Neural progenitor cell (in vitro differentiated cells): ENCODE data around the gene SLC23A2. TPM values are rescaled to one million over a fixed set of nuclear protein-coding genes. Genes with fewer than 3 reads are reported as not detected.

ENCODE experiments used
- DNase-seq: peaks from one replicate; pipeline ENCODE4 v3.0.0-alpha.2; 2016; ENCODE audit warnings: low spot score
- H2AFZ ChIP-seq: fragments of 200-600 bp; sonication (generic); replicated peaks from 2 replicates; pipeline ENCODE4 v1.6.1; 2016; ENCODE audit warnings: antibody characterized with exemption
- H3F3A ChIP-seq: fragments of 200-600 bp; sonication (generic); 2 replicates; pipeline ENCODE4 v1.6.1; 2016; ENCODE audit warnings: antibody characterized with exemption, low read depth
- H3K27ac ChIP-seq: fragments of 200-600 bp; sonication (generic); 2 replicates; pipeline ENCODE4 v1.5.1; 2016; ENCODE audit warnings: mild to moderate bottlenecking
- H3K27me3 ChIP-seq: fragments of 200-600 bp; sonication (generic); 2 replicates; pipeline ENCODE4 v1.6.1; 2016; ENCODE audit warnings: mild to moderate bottlenecking, moderate library complexity
- H3K36me3 ChIP-seq: fragments of 200-600 bp; sonication (generic); 2 replicates; pipeline ENCODE4 v1.5.1; 2016
- H3K4me1 ChIP-seq: fragments of 200-600 bp; sonication (generic); 2 replicates; pipeline ENCODE4 v1.6.1; 2016; ENCODE audit warnings: mixed run types
- H3K4me2 ChIP-seq: fragments of 200-600 bp; sonication (generic); 2 replicates; pipeline ENCODE4 v1.6.1; 2016
- H3K4me3 ChIP-seq: fragments of 200-600 bp; sonication (generic); 2 replicates; pipeline ENCODE4 v1.5.1; 2016
- H3K79me2 ChIP-seq: fragments of 200-600 bp; sonication (generic); 2 replicates; pipeline ENCODE4 v1.6.1; 2016; ENCODE audit warnings: low read depth
- H3K9ac ChIP-seq: fragments of 200-600 bp; sonication (generic); 2 replicates; pipeline ENCODE4 v1.6.1; 2016
- H3K9me3 ChIP-seq: fragments of 200-600 bp; sonication (generic); 2 replicates; pipeline ENCODE4 v1.5.1; 2016; ENCODE audit warnings: low read depth
- H4K20me1 ChIP-seq: fragments of 200-600 bp; sonication (generic); 2 replicates; pipeline ENCODE4 v1.6.1; 2016; ENCODE audit warnings: low read depth
- H3K27ac Mint-ChIP-seq: 3 replicates; pipeline ENCODE4 v1.8.0; 2021; ENCODE audit warnings: mixed read lengths
- H3K27me3 Mint-ChIP-seq: 2 replicates; pipeline ENCODE4 v1.8.0; 2022; ENCODE audit warnings: low read depth, mild to moderate bottlenecking, inconsistent platforms, moderate library complexity, mixed read lengths; ENCODE audit not compliant: insufficient read depth
- H3K36me3 Mint-ChIP-seq: 3 replicates; pipeline ENCODE4 v1.8.0; 2021; ENCODE audit warnings: mixed read lengths
- H3K4me1 Mint-ChIP-seq: 3 replicates; pipeline ENCODE4 v1.8.0; 2021; ENCODE audit warnings: mixed read lengths
- H3K4me3 Mint-ChIP-seq: 3 replicates; pipeline ENCODE4 v1.8.0; 2021; ENCODE audit warnings: mild to moderate bottlenecking, moderate library complexity, mixed read lengths
- H3K9me3 Mint-ChIP-seq: 3 replicates; pipeline ENCODE4 v1.8.0; 2020; ENCODE audit warnings: mixed read lengths
- CTCF ChIP-seq: fragments of 200-600 bp; sonication (generic); IDR thresholded peaks from 2 replicates; pipeline ENCODE4 v1.5.1; 2017; ENCODE audit warnings: antibody characterized with exemption, mild to moderate bottlenecking
- EZH2 ChIP-seq: fragments of 200-600 bp; sonication (generic); IDR thresholded peaks from 2 replicates; pipeline ENCODE4 v1.6.1; 2017; ENCODE audit warnings: antibody characterized with exemption, mild to moderate bottlenecking, moderate library complexity
- EZH2phosphoT487 ChIP-seq: fragments of 200-600 bp; sonication (generic); IDR thresholded peaks from 2 replicates; pipeline ENCODE4 v1.6.1; 2017; ENCODE audit warnings: antibody characterized with exemption
- total RNA-seq: library from RNA; depleted of rRNA; stranded (reverse); fragments of >200 nt; gene quantifications from 2 replicates; pipeline ENCODE4 v1.2.3, GENCODE V29; 2015; ENCODE audit warnings: low replicate concordance

Gene SLC23A2
- total RNA-seq, 1 donor from 2014 or later: 13.0 TPM

- no peak overlapping the region for H3K27ac ChIP-seq
- peaks cover 12% of the 10 kb centered on the region for H3F3A ChIP-seq
- DNase-seq: no peak
- no peak overlapping the region for H2AFZ ChIP-seq
- H3K36me3 Mint-ChIP-seq: peaks cover 16% of the 10 kb centered on the region
- H3K36me3 ChIP-seq: no peaks in the 10 kb centered on the region
- no peak overlapping the region for H3K4me2 ChIP-seq
- peaks cover 15% of the 10 kb centered on the region for H3K4me1 Mint-ChIP-seq
- H3K79me2 ChIP-seq: no peaks in the 10 kb centered on the region
- no peaks in the 10 kb centered on the region for H3K27me3 Mint-ChIP-seq
- no peaks in the 10 kb centered on the region for H3K9me3 ChIP-seq
- no peak overlapping the region for H3K27ac Mint-ChIP-seq
- H3K9me3 Mint-ChIP-seq: no peaks in the 10 kb centered on the region
- H3K27me3 ChIP-seq: no peaks in the 10 kb centered on the region
- no peak for TF ChIP-seq EZH2
- TF ChIP-seq CTCF: no peak
- TF ChIP-seq EZH2phosphoT487: no peak
- no peak overlapping the region for H3K4me3 ChIP-seq
- no peaks in the 10 kb centered on the region for H4K20me1 ChIP-seq
- no peak overlapping the region for H3K9ac ChIP-seq
- peaks cover 25% of the 10 kb centered on the region for H3K4me1 ChIP-seq
- H3K4me3 Mint-ChIP-seq: no peak overlapping the region
Measured at GRCh38 chr20:4876731-4877130, 124.6 kb downstream of the SLC23A2 start.

- Histone ChIP-seq H3K4me3 (no peak overlapping the region), H3K9me3 (no peaks in the 10 kb centered on the region), H3K27me3 (no peaks in the 10 kb centered on the region), H2AFZ (no peak overlapping the region), H3K4me1 (peaks cover 25% of the 10 kb centered on the region), H3K27ac (no peak overlapping the region), H3K9ac (no peak overlapping the region), H4K20me1 (no peaks in the 10 kb centered on the region), H3K36me3 (no peaks in the 10 kb centered on the region), H3F3A (peaks cover 12% of the 10 kb centered on the region), H3K4me2 (no peak overlapping the region), H3K79me2 (no peaks in the 10 kb centered on the region)
- Mint-ChIP-seq H3K27me3 (no peaks in the 10 kb centered on the region), H3K27ac (no peak overlapping the region), H3K4me1 (peaks cover 15% of the 10 kb centered on the region), H3K4me3 (no peak overlapping the region), H3K9me3 (no peaks in the 10 kb centered on the region), H3K36me3 (peaks cover 16% of the 10 kb centered on the region)
- TF ChIP-seq EZH2phosphoT487: no peak
- TF ChIP-seq EZH2: no peak
- no peak for TF ChIP-seq CTCF
- DNase-seq: no peak
Measured at GRCh38 chr20:4876301-4876700, 125.0 kb downstream of the SLC23A2 start.

GRCh38 chr20:4875578-4876067, 125.7 kb downstream of the SLC23A2 start:
- Mint-ChIP-seq H3K27ac (no peak overlapping the region), H3K4me3 (no peak overlapping the region), H3K36me3 (peaks cover 16% of the 10 kb centered on the region), H3K4me1 (peaks cover 15% of the 10 kb centered on the region), H3K27me3 (no peaks in the 10 kb centered on the region), H3K9me3 (no peaks in the 10 kb centered on the region)
- no peak for TF ChIP-seq EZH2phosphoT487
- TF ChIP-seq CTCF: no peak
- TF ChIP-seq EZH2: no peak
- H3K4me2 ChIP-seq: no peak overlapping the region
- H3K9me3 ChIP-seq: no peaks in the 10 kb centered on the region
- H3K9ac ChIP-seq: no peak overlapping the region
- DNase-seq: no peak
- H3F3A ChIP-seq: peaks cover 12% of the 10 kb centered on the region
- peaks cover 19% of the 10 kb centered on the region for H3K4me1 ChIP-seq
- H3K4me3 ChIP-seq: no peak overlapping the region
- H3K79me2 ChIP-seq: no peaks in the 10 kb centered on the region
- H3K36me3 ChIP-seq: no peaks in the 10 kb centered on the region
- no peaks in the 10 kb centered on the region for H4K20me1 ChIP-seq
- no peak overlapping the region for H3K27ac ChIP-seq
- H2AFZ ChIP-seq: no peak overlapping the region
- H3K27me3 ChIP-seq: no peaks in the 10 kb centered on the region
